Hematopoietic multipotent progenitor cell treated with erythropoietin and hydrocortisone succinate and interleukin-3 and kit ligand, for 17 days (in vitro differentiated cells): Measurements from ENCODE around the gene NKX1-2.

Experiments
- DNase-seq: peaks from one replicate; pipeline ENCODE4 v3.0.0-alpha.2; 2015; ENCODE audit warnings: low spot score

NKX1-2 gene

DNA sequence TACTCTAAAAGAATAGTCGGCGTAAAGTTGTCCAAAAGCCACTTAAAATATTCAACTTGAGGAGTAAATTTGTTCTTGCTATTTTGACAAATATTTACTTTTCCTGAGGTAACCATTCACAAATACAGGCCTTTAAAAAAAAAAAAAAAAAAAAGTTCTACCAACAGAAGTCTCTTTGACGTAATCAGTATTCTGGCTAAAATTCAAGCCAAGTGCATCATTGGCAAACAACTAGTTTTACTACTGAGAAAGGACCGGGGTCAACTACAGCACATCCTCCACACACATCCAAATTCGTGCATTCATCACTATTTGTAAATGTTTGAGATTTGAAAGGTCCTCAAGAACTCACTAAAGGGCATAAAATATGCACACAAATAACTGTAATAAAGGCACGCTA is 33.1 kb downstream of the NKX1-2 start:
- DNase-seq = peak; percentile 37

DNA sequence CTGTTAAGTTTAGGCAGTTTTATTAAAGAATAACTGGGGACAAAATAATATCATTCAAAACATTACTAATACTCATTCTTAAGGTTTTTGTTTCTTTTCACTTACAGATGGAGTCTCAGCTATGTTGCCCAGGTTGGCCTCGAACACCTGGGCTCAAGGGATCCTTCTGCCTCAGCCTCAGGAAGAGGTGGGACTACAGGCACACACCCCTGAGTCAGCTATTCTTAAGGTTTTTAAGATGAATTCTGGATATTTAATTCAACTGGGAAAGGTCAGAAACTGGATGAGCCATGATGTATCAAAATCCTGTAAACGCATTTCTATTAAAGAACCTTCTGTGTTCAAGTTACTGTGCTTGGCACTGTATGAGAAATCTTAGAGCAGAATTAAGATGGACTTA is 34.6 kb downstream of the NKX1-2 start:
- DNase-seq = peak; percentile 39

DNA sequence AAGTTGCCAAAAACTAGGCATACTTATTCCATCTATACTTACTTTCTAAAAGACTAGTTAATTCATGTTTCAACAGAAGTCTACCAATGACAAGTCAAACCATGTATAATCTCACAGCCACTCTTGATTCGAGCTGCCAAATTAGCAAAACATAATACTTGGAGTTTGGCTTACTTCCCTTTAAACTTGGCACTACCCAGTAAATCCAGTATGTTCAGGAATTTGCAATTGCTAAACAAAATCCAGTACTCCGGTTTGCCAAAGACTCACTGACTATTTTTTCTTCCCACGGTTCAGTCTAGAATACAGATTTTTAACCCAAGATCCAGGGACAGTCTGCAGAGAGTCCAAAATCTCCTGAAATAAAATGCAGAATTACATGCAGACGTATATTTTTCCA is 35.8 kb downstream of the NKX1-2 start:
- DNase-seq = no peak

DNA sequence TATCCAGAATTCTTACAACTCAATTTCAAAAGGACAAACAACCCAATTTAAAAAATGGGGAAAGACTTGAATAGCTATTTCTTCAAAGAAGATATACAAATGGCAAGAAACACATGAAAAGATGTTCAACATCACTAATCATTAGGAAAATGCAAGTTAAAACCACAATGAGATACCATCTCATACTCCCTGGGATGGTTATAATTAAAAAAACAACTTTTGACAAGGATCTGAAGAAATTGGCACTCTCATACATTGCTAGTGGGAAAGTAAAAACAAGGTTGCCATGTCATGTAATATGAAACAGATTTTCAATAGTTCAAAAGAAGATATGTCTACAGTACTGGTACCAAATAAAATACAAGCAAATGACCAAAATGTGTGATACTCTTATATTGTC is 40.1 kb downstream of the NKX1-2 start:
- DNase-seq = no peak

DNA sequence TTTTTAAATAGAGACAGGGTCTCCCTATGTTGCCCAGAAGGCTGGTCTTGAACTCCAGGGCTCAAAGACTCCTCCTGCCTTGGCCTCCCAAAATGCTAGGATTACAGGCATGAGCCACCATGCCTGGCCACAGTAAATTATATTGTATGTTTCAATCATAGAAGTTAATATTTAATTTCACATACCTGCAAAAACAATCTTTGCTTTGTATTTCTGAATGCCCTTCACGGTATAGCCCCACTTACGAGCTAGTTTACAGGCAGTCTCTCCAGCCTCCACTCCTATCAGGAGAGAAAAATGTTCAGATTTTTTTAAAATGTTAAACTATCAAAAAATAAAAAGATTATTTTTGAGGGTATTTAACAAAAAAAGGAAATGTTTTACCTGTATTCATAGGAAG is 41.5 kb downstream of the NKX1-2 start:
- DNase-seq = no peak

DNA sequence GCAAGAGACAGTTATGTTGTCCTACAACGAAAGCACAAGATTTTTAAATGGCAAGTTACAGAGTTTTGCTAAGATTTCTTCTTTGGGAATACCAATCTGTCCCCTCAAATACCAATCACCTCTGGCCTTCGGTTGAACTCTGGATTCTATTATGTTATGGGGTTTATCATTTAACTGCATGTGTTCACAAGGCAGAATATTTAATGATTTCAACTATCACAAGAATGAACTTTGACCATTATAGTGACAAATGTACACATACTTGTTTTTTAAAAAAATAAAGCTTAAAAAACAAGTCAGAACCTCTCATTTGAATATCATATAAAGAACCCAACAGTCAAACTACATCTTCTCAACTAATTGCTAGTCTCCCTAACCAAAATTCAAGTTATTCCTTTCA is 42.4 kb downstream of the NKX1-2 start:
- DNase-seq = no peak

DNA sequence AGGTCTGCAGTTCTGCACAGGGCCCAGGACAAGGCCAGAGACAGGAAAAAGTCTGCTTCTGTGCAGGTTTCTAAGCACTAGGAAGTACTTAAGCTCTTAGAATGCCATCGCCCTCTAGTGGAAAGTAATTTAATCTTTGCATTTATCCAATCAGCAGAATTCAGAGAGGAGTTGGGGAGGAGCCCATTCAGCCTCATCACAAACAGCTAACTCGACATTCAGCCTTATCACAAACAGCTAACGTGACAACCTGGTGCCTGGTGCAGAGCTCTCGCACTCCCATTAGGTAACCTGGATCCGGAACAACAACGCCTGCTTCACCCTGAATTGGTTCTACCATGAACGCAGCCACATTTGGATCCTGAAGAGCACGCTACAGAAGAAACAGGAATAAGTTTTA is 46.3 kb downstream of the NKX1-2 start:
- DNase-seq = peak; percentile 91

DNA sequence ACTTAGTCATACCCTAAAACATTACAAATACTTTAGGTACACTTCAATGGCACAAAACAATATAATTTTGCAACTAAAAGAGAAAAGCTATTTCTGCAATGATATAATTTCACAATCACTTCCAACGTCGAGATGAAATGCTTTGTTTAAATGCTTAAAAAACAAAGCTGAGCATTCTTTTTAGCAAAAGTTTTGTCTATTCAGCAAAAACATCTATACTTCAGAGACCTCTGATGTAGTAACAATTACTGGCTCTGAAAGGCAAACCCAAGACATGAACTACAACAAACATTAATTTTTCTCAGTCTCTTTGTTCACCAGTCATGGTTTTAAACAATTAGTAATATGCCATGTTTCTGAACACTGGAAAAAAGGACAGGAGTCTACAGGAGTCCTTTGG is 47.6 kb downstream of the NKX1-2 start:
- no peak for DNase-seq

DNA sequence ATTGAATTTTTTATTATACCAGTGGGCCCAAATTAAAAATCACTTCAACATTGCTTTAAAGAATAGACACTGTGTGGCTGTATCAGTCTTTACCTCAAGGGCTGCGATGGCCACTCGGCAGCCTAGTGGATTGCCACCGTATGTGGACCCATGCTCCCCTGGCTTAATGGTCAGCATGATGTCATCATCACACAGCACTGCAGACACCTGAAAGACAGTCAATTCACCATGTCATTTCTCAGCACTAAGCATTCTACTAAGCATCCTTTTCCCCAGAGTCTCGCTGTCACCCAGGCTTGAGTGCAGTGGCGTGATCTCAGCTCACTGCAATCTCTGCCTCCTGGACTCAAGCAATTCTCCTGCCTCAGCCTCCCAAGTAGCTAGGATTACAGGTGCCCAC is 48.2 kb downstream of the NKX1-2 start:
- DNase-seq = no peak
